Brain microvascular endothelial cell (primary cell): ENCODE data around the gene SEPTIN5.

Source experiments
- DNase-seq: peaks from one replicate; pipeline ENCODE4 v3.0.0-alpha.2; 2020
- H3K27ac ChIP-seq: fragments of 250-450 bp; sonication (Bioruptor Pico); 2 replicates; pipeline ENCODE4 v1.5.1; 2020; ENCODE audit warnings: mild to moderate bottlenecking, moderate library complexity
- H3K27me3 ChIP-seq: fragments of 250-450 bp; sonication (Bioruptor Pico); replicated peaks from 2 replicates; pipeline ENCODE4 v1.5.1; 2020; ENCODE audit warnings: mild to moderate bottlenecking
- H3K36me3 ChIP-seq: fragments of 250-450 bp; sonication (Bioruptor Pico); replicated peaks from 2 replicates; pipeline ENCODE4 v1.5.1; 2020; ENCODE audit warnings: mild to moderate bottlenecking
- H3K4me3 ChIP-seq: 2 replicates; pipeline ENCODE4 v1.5.1; 2011; ENCODE audit warnings: low read depth, mild to moderate bottlenecking, control low read depth, low read length, moderate library complexity
- CTCF ChIP-seq: IDR thresholded peaks from 2 replicates; pipeline ENCODE4 v1.5.1; 2011; ENCODE audit warnings: low read depth, mild to moderate bottlenecking, moderate library complexity, low read length, control low read depth, inconsistent platforms; ENCODE audit errors: missing control alignments
- in situ Hi-C: cut with HindIII; loops from 2 replicates; pipeline ENCODE4 v1.10.0; 2017; ENCODE audit warnings: low sequenced_read_pairs, low pct_ligation_motif_present

Gene SEPTIN5

GRCh38 chr22:19745155-19746101, 31.1 kb downstream of the SEPTIN5 start:
- Histone ChIP-seq H3K4me3 (no peak overlapping the region), H3K27me3 (peaks cover 2% of the 10 kb centered on the region), H3K36me3 (no peaks in the 10 kb centered on the region), H3K27ac (no peak overlapping the region)
- no peak for TF ChIP-seq CTCF
- in situ Hi-C loops, result no loop called here
- DNase-seq, result no peak

- no peak overlapping the region for H3K27ac ChIP-seq
- no peak for TF ChIP-seq CTCF
- peaks cover 2% of the 10 kb centered on the region for H3K27me3 ChIP-seq
- in situ Hi-C loops, result no loop called here
- no peaks in the 10 kb centered on the region for H3K36me3 ChIP-seq
- DNase-seq, result no peak
- no peak overlapping the region for H3K4me3 ChIP-seq
These were observed 32.4 kb downstream of the SEPTIN5 start for GRCh38 chr22:19746726-19747125.

GRCh38 chr22:19747551-19747950, 33.2 kb downstream of the SEPTIN5 start:
- no peak for TF ChIP-seq CTCF
- in situ Hi-C loops, result no loop called here
- H3K36me3 ChIP-seq, result no peaks in the 10 kb centered on the region

GRCh38 chr22:19748139-19748538, 33.8 kb downstream of the SEPTIN5 start:
- in situ Hi-C loops, result no loop called here
- H3K27me3 ChIP-seq, result peaks cover 8% of the 10 kb centered on the region
- no peaks in the 10 kb centered on the region for H3K36me3 ChIP-seq
- no peak overlapping the region for H3K27ac ChIP-seq
- H3K4me3 ChIP-seq, result no peak overlapping the region
- no peak for DNase-seq
- TF ChIP-seq CTCF, result no peak

More at GRCh38 chr22:19747551-19747950, 33.2 kb downstream of the SEPTIN5 start:
- Histone ChIP-seq H3K27ac (no peak overlapping the region), H3K4me3 (no peak overlapping the region), H3K27me3 (peaks cover 2% of the 10 kb centered on the region)
- no peak for DNase-seq

- no peak overlapping the region for H3K27ac ChIP-seq
- peaks cover 18% of the 10 kb centered on the region for H3K27me3 ChIP-seq
- H3K4me3 ChIP-seq, result no peak overlapping the region
- no peak for DNase-seq
- in situ Hi-C loops, result no loop called here
- H3K36me3 ChIP-seq, result no peaks in the 10 kb centered on the region
- TF ChIP-seq CTCF, result no peak
These were observed 34.8 kb downstream of the SEPTIN5 start for GRCh38 chr22:19748991-19749664.
